ENCODE results near the gene INCA1.

INCA1 gene

DNA sequence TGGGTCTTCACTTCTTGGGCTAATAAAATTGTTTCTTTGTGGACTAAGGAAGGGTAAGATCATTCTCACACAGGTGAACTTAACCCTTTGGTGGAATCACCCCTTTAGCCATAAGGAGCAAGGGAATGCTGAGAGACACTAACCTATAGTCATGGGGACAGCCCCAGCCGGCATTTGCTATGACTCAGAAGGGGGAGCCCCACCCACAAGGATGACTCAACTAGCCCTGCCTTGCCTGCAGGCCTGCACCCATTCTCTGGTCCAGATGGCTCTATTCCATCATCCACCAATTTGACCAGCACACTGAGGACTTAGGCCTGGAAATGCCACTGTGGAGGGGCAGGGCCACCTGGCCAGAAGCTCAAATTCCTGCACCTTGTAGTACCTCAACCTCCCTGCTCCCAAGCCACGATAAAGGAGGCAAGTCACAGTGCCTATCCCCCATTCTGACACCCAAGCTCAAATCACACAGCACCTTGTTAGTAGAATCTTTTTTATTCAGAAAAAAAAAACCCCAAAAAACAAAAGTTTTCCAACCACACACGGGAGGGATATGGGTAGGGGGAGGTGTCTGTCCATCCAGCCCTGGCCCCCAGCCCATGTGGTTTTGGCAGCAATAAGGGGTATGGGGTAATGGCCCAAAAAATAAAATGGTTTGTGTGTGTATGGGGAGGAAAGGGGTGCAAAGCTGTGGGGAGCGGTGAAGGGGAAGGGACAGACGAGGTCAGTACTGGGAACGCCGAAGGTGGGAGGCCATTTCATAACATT, 52.0 kb downstream of the INCA1 start:
- peak; percentile 91 for DNase-seq (ENCODE audit: low read depth)

GRCh38 chr17:4944554-4945175, 52.7 kb downstream of the INCA1 start:
- H3K4me3 ChIP-seq (ENCODE audit: low read length): peak overlapping the region; percentile 97
- no peak for DNase-seq (ENCODE audit: low read depth)
- TF ChIP-seq, protein P1, sequence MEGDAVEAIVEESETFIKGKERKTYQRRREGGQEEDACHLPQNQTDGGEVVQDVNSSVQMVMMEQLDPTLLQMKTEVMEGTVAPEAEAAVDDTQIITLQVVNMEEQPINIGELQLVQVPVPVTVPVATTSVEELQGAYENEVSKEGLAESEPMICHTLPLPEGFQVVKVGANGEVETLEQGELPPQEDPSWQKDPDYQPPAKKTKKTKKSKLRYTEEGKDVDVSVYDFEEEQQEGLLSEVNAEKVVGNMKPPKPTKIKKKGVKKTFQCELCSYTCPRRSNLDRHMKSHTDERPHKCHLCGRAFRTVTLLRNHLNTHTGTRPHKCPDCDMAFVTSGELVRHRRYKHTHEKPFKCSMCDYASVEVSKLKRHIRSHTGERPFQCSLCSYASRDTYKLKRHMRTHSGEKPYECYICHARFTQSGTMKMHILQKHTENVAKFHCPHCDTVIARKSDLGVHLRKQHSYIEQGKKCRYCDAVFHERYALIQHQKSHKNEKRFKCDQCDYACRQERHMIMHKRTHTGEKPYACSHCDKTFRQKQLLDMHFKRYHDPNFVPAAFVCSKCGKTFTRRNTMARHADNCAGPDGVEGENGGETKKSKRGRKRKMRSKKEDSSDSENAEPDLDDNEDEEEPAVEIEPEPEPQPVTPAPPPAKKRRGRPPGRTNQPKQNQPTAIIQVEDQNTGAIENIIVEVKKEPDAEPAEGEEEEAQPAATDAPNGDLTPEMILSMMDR (conservative IDR thresholded peaks at IDR 0.05; ENCODE audit: low read length): no peak

More for the DNA sequence above, 52.0 kb downstream of the INCA1 start:
- TF ChIP-seq, protein P1 (conservative IDR thresholded peaks at IDR 0.05; ENCODE audit: low read length): no peak
- H3K4me3 ChIP-seq (ENCODE audit: low read length): peak overlapping the region; percentile 97

GRCh38 chr17:4944163-4944553, 53.2 kb downstream of the INCA1 start:
- TF ChIP-seq, protein P1 (conservative IDR thresholded peaks at IDR 0.05; ENCODE audit: low read length): no peak
- H3K4me3 ChIP-seq (ENCODE audit: low read length): no peak overlapping the region
- DNase-seq (ENCODE audit: low read depth): no peak

DNA sequence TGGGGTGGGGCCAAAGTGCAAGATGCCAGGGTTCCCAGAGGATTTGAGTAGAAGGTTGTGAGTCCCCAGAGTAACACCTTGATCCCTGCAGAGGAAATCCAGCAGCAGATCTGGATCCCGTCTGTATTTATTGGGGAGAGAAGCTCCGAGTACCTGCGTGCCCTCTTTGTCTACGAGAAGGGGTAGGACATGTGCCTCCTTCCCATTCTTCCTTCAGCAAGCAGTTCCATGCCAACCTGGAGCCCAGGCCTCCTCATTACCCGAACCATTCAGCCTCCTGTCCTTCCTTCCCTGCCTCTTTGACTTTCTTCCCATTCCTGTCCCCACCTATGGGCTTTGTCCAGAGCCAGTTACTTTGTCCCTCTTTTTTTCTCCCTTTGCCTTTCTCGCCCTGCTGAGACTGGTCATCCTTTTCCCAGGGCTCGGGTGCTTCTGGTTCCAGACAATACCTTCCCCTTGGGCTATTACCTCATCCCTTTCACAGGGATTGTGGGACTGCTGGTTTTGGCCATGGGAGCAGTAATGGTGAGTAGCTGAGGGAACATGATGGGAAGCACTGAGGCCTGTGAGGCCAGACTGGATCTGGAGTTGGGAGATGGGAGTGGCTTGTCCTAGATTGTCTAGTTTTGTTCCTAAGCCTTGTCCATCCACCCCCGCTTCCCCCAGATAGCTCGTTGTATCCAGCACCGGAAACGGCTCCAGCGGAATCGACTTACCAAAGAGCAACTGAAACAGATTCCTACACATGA, 54.4 kb downstream of the INCA1 start:
- no peak overlapping the region for H3K4me3 ChIP-seq (ENCODE audit: low read length)
- TF ChIP-seq, protein P1 (conservative IDR thresholded peaks at IDR 0.05; ENCODE audit: low read length): no peak
- no peak for DNase-seq (ENCODE audit: low read depth)

DNA sequence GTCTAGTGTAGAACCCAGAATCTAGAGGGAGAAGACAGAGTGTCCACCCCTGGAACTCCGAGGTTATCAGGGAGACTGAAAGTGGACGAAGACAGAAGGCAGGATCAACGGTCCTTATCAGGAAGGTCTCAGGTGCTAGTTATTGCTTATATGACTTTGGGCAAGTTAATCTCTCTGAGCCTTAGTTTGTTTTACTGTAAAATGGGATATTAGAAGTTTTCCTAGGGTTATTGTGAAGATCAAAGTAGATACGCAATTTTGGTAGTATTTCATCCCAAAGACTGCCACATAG, 56.1 kb downstream of the INCA1 start:
- TF ChIP-seq, protein P1 (conservative IDR thresholded peaks at IDR 0.05; ENCODE audit: low read length): no peak
- no peak for DNase-seq (ENCODE audit: low read depth)
- peak overlapping the region; percentile 89 for H3K4me3 ChIP-seq (ENCODE audit: low read length)

- peak overlapping the region; percentile 89 for H3K4me3 ChIP-seq (ENCODE audit: low read length)
- DNase-seq (ENCODE audit: low read depth): no peak
- TF ChIP-seq, protein P1 (conservative IDR thresholded peaks at IDR 0.05; ENCODE audit: low read length): no peak
Measured at GRCh38 chr17:4940555-4941318, 56.6 kb downstream of the INCA1 start.
